GM18861 (cell line): ENCODE measurements around the gene SLC6A6.

Experiments
- ATAC-seq: cut with Tn5 transposase; IDR thresholded peaks from one replicate; pipeline ENCODE4 v1.9.1; 2021; ENCODE audit not compliant: unreplicated experiment

SLC6A6 gene

GRCh38 chr3:14415501-14415900 lies 13.1 kb downstream of the SLC6A6 start:
- no peak for ATAC-seq

- no peak for ATAC-seq
Measured at GRCh38 chr3:14416453-14416852, 14.0 kb downstream of the SLC6A6 start.

- no peak for ATAC-seq
Measured at GRCh38 chr3:14418296-14419250, 16.2 kb downstream of the SLC6A6 start.

- ATAC-seq: no peak
Measured at GRCh38 chr3:14422016-14422963, 19.9 kb downstream of the SLC6A6 start.

- ATAC-seq: no peak
Measured at GRCh38 chr3:14423197-14423743, 20.9 kb downstream of the SLC6A6 start.

- ATAC-seq: no peak
Measured at GRCh38 chr3:14423963-14424362, 21.6 kb downstream of the SLC6A6 start.

GRCh38 chr3:14424711-14425580 lies 22.5 kb downstream of the SLC6A6 start:
- no peak for ATAC-seq

- ATAC-seq: peak; percentile 49
Measured at GRCh38 chr3:14425581-14426304, 23.3 kb downstream of the SLC6A6 start.

- ATAC-seq: no peak
Measured at GRCh38 chr3:14426305-14426620, 23.9 kb downstream of the SLC6A6 start.

GRCh38 chr3:14428087-14429033 lies 26.0 kb downstream of the SLC6A6 start:
- no peak for ATAC-seq

- ATAC-seq: no peak
Measured at GRCh38 chr3:14429237-14429636, 26.8 kb downstream of the SLC6A6 start.

- no peak for ATAC-seq
Measured at GRCh38 chr3:14429640-14430039, 27.2 kb downstream of the SLC6A6 start.

GRCh38 chr3:14430053-14430452 lies 27.6 kb downstream of the SLC6A6 start:
- no peak for ATAC-seq

- no peak for ATAC-seq
Measured at GRCh38 chr3:14430706-14431451, 28.5 kb downstream of the SLC6A6 start.

GRCh38 chr3:14431452-14431916 lies 29.1 kb downstream of the SLC6A6 start:
- ATAC-seq: peak; percentile 16

- ATAC-seq: peak; percentile 73
Measured at GRCh38 chr3:14431917-14432834, 29.8 kb downstream of the SLC6A6 start.

GRCh38 chr3:14433106-14433505 lies 30.7 kb downstream of the SLC6A6 start:
- ATAC-seq: no peak
